Mesenchymal stem cell (in vitro differentiated cells and primary cell): ENCODE measurements around the gene NFKB1.

Experiments
- DNase-seq: peaks from one replicate; pipeline ENCODE4 v3.0.0-alpha.2; 2013
- H2AFZ ChIP-seq: one replicate; pipeline ENCODE4 v1.6.1; 2013; ENCODE audit warnings: low read depth, mild to moderate bottlenecking, control low read depth, inconsistent platforms, low read length, moderate library complexity
- H2AK5ac ChIP-seq: 2 replicates; pipeline ENCODE4 v1.6.1; 2013; ENCODE audit warnings: low read length, moderate library complexity, mild to moderate bottlenecking, inconsistent platforms; ENCODE audit not compliant: severe bottlenecking
- H2BK120ac ChIP-seq: one replicate; pipeline ENCODE4 v1.6.1; 2013; ENCODE audit warnings: low read depth, mild to moderate bottlenecking, inconsistent platforms, low read length, moderate library complexity
- H2BK12ac ChIP-seq, 2 experiments: one replicate each; pipeline ENCODE4 v1.6.1; 2013; ENCODE audit warnings: inconsistent platforms in 2 of 2, low read length in 2 of 2, mild to moderate bottlenecking in 2 of 2, moderate library complexity in 2 of 2, control low read depth in 1 of 2
- H2BK15ac ChIP-seq: one replicate; pipeline ENCODE4 v1.6.1; 2013; ENCODE audit warnings: mild to moderate bottlenecking, low read depth, inconsistent platforms; ENCODE audit not compliant: poor library complexity, severe bottlenecking
- H2BK5ac ChIP-seq: 2 replicates; pipeline ENCODE4 v1.6.1; 2013; ENCODE audit warnings: low read depth, mild to moderate bottlenecking, low read length, control low read depth, inconsistent platforms; ENCODE audit not compliant: poor library complexity, severe bottlenecking
- H3K14ac ChIP-seq, 2 experiments: one replicate each; pipeline ENCODE4 v1.6.1; 2013; ENCODE audit warnings: inconsistent platforms in 2 of 2, low read length in 2 of 2, control low read depth in 1 of 2, mild to moderate bottlenecking in 1 of 2, moderate library complexity in 1 of 2
- H3K18ac ChIP-seq, 2 experiments: one replicate each; pipeline ENCODE4 v1.6.1; 2013; ENCODE audit warnings: inconsistent platforms in 2 of 2, low read length in 2 of 2, control low read depth in 1 of 2, low read depth in 1 of 2, mild to moderate bottlenecking in 1 of 2
- H3K23ac ChIP-seq, 2 experiments: one replicate each; pipeline ENCODE4 v1.6.1; 2013; ENCODE audit warnings: inconsistent platforms in 2 of 2, low read length in 2 of 2, mild to moderate bottlenecking in 2 of 2, moderate library complexity in 2 of 2, control low read depth in 1 of 2
- H3K27ac ChIP-seq: 2 replicates; pipeline ENCODE4 v1.5.1; 2013; ENCODE audit warnings: mild to moderate bottlenecking, moderate library complexity, low read length, control low read depth, inconsistent platforms; ENCODE audit not compliant: poor library complexity, severe bottlenecking
- H3K27me3 ChIP-seq, 2 experiments: 2 replicates each; pipeline versions ENCODE4 v1.6.1 to v1.7.0; 2013; ENCODE audit warnings: low read length in 2 of 2, mild to moderate bottlenecking in 2 of 2, moderate library complexity in 2 of 2, control low read depth in 1 of 2, inconsistent platforms in 1 of 2; ENCODE audit not compliant: control insufficient read depth in 1 of 2, insufficient read depth in 1 of 2
- H3K36me3 ChIP-seq, 2 experiments: 2 replicates each; pipeline versions ENCODE4 v1.6.1 to v1.7.0; 2013; ENCODE audit warnings: low read length in 2 of 2, control low read depth in 1 of 2, inconsistent platforms in 1 of 2, low read depth in 1 of 2, mild to moderate bottlenecking in 1 of 2; ENCODE audit not compliant: insufficient read depth in 2 of 2, control insufficient read depth in 1 of 2
- H3K4ac ChIP-seq, 2 experiments: one replicate each; pipeline ENCODE4 v1.6.1; 2013; ENCODE audit warnings: inconsistent platforms in 2 of 2, low read length in 2 of 2, mild to moderate bottlenecking in 2 of 2, moderate library complexity in 2 of 2, control low read depth in 1 of 2, low read depth in 1 of 2
- H3K4me1 ChIP-seq: 2 replicates; pipeline ENCODE4 v1.6.1; 2013; ENCODE audit warnings: low read depth, low read length, control low read depth; ENCODE audit not compliant: control insufficient read depth, insufficient read depth
- H3K4me2 ChIP-seq: 2 replicates; pipeline ENCODE4 v1.6.1; 2013; ENCODE audit warnings: low read length, mild to moderate bottlenecking, inconsistent platforms; ENCODE audit not compliant: poor library complexity, severe bottlenecking
- H3K4me3 ChIP-seq, 2 experiments: 2 replicates each; pipeline versions ENCODE4 v1.5.1 to v1.7.0; 2013; ENCODE audit warnings: low read length in 2 of 2, mild to moderate bottlenecking in 2 of 2, control low read depth in 1 of 2, low read depth in 1 of 2; ENCODE audit not compliant: insufficient read depth in 1 of 2
- H3K79me1 ChIP-seq: replicated peaks from 2 replicates; pipeline ENCODE4 v1.6.1; 2013; ENCODE audit warnings: mild to moderate bottlenecking, control low read depth, low read length, inconsistent platforms; ENCODE audit not compliant: poor library complexity, severe bottlenecking
- H3K9ac ChIP-seq: 2 replicates; pipeline ENCODE4 v1.7.0; 2013; ENCODE audit warnings: mild to moderate bottlenecking, low read length, moderate library complexity
- H3K9me3 ChIP-seq: 2 replicates; pipeline ENCODE4 v1.7.0; 2013; ENCODE audit warnings: mild to moderate bottlenecking, low read length; ENCODE audit not compliant: control insufficient read depth
- H4K8ac ChIP-seq: one replicate; pipeline ENCODE4 v1.6.1; 2013; ENCODE audit warnings: inconsistent platforms, mild to moderate bottlenecking, low read length, moderate library complexity
- H4K91ac ChIP-seq: one replicate; pipeline ENCODE4 v1.6.1; 2013; ENCODE audit warnings: mild to moderate bottlenecking, low read length, inconsistent platforms
- WGBS: methylation state at CpG from one replicate; pipeline ENCODE4 v1.1.7; 2013; ENCODE audit warnings: mixed read lengths; 5-methylcytosine and 5-hydroxymethylcytosine counted together

Gene NFKB1

DNA sequence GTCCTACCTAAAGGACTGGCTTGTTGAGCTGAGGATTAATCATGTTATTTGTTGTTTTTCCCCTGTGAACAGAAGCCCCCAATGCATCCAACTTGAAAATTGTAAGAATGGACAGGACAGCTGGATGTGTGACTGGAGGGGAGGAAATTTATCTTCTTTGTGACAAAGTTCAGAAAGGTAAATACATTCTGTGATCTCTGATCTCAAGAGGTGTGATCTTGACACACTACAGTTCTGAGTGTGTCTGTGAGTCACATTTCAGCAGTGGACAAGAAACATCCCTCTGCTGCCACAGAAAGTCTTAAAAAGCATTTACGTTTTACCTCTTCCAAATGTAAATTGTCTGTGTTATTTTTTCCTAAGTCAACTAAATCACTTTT, 79.3 kb downstream of the NFKB1 start:
- Histone ChIP-seq H3K4me3 (no peak overlapping the region), H3K4me2 (no peak overlapping the region), H3K9me3 (no peaks in the 10 kb centered on the region), H3K36me3 (peaks cover 15 to 86% of the 10 kb centered on the region in 2 experiments), H3K9ac (no peak overlapping the region), H2BK120ac (no peak overlapping the region), H4K8ac (no peak overlapping the region), H2AFZ (no peak overlapping the region), H3K23ac (no peak overlapping the region), H3K14ac (no peak overlapping the region), H3K4ac (no peak overlapping the region), H2AK5ac (no peak overlapping the region), H3K27ac (no peak overlapping the region), H2BK12ac (no peak overlapping the region), H3K27me3 (no peaks in the 10 kb centered on the region), H3K18ac (no peak overlapping the region), H4K91ac (no peak overlapping the region), H2BK5ac (no peak overlapping the region), H2BK15ac (no peak overlapping the region), H3K4me1 (no peaks in the 10 kb centered on the region), H3K79me1 (peaks cover 11% of the 10 kb centered on the region)
- whole genome bisulfite sequencing = no CpG with 5 or more reads among the region's 1 CpG
- DNase-seq = no peak

DNA sequence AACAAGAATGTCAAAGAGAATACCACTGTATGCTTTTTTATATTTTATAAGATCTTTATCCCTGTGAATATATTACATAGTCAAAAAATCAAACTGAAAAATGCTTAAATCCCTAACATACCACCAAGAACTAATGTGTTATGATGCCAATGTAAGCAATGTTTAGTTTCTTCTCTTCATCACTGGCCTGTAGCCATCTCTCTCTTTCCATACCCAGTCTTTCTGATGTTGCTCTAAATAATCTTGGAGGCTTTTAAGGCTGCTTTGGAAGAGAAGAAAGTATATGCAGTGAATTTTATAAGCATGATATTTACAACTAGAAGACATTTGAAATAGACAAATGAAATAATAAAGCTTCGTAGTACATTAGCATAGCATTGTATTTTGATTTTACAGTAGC, 82.9 kb downstream of the NFKB1 start:
- Histone ChIP-seq H2BK120ac (no peak overlapping the region), H3K4me3 (no peak overlapping the region), H2BK12ac (no peak overlapping the region), H3K36me3 (peaks cover 4 to 94% of the 10 kb centered on the region in 2 experiments), H2BK15ac (no peak overlapping the region), H2BK5ac (no peak overlapping the region), H3K4me2 (no peak overlapping the region), H4K8ac (no peak overlapping the region), H3K23ac (no peak overlapping the region), H3K27me3 (no peaks in the 10 kb centered on the region), H2AFZ (no peak overlapping the region), H3K9me3 (no peaks in the 10 kb centered on the region), H3K4me1 (no peaks in the 10 kb centered on the region), H4K91ac (no peak overlapping the region), H3K14ac (no peak overlapping the region), H2AK5ac (no peak overlapping the region), H3K27ac (no peak overlapping the region), H3K18ac (no peak overlapping the region), H3K4ac (no peak overlapping the region), H3K79me1 (peaks cover 2% of the 10 kb centered on the region), H3K9ac (no peak overlapping the region)
- 100% methylated on average over 1 of the region's 1 CpG for WGBS
- no peak for DNase-seq

DNA sequence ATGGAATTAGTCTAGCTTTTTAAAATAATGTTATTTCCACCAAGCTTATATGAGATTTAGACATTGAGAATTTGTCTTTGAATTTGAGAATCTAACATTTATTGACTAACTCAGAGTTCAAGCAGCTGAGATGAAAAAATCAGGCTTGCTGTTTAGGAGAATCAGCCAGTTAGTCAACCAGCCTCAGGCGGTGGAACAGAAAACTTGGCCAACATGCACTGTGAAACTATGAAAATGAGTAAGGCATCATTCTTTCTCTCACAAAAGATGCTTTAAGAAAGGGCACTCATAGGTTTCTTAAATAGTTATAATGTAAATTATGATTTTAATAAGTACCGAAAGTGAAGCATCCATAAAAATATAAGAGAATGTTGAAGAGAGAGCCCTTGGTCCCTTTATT, 84.2 kb downstream of the NFKB1 start:
- H3K27ac ChIP-seq = no peak overlapping the region
- H3K4me2 ChIP-seq = no peak overlapping the region
- H2AK5ac ChIP-seq = no peak overlapping the region
- H2BK5ac ChIP-seq = no peak overlapping the region
- peaks cover 4 to 94% of the 10 kb centered on the region in 2 experiments for H3K36me3 ChIP-seq
- no peak overlapping the region for H3K18ac ChIP-seq
- H3K79me1 ChIP-seq = peaks cover 2% of the 10 kb centered on the region
- no peak overlapping the region for H3K14ac ChIP-seq
- H3K27me3 ChIP-seq = no peaks in the 10 kb centered on the region
- peaks cover 2% of the 10 kb centered on the region for H3K9me3 ChIP-seq
- H4K8ac ChIP-seq = no peak overlapping the region
- no peaks in the 10 kb centered on the region for H3K4me1 ChIP-seq
- H2BK120ac ChIP-seq = no peak overlapping the region
- no peak overlapping the region for H3K4ac ChIP-seq
- H2BK12ac ChIP-seq = no peak overlapping the region
- H4K91ac ChIP-seq = no peak overlapping the region
- no peak overlapping the region for H2AFZ ChIP-seq
- no peak overlapping the region for H3K23ac ChIP-seq
- H3K9ac ChIP-seq = no peak overlapping the region
- H3K4me3 ChIP-seq = no peak overlapping the region
- WGBS = 98% methylated on average over 2 of the region's 2 CpGs
- H2BK15ac ChIP-seq = no peak overlapping the region
- no peak for DNase-seq

DNA sequence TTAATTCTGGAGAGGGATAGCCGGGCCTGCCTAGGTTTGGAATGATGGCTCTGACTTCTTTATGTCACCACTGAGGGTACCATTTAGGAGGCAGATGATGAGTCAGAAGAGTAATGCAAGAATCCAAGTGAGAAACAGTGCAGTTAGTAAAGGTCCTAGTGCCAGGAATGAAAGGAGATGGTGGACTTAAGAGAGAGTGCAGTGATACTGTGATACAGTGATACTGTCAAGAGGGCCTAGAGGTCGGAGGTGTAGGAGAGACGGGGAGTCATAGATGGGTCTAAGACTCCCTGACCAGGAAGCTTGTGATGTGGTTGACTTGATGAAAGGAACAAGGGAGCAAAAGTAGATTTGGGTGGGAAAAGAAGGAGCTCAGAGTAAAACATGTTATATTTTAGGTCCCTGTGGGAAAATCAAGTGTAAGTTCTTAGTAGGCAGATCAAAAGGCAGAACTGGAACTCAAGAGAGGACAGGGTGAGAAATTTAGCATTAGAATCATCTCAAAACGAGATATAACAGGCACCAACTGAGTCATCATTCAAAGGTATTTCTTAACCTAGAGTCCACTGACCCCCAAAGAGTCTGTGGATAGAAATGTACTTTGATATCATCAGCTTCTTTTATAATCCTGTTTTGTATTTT, 85.0 kb downstream of the NFKB1 start:
- no peaks in the 10 kb centered on the region for H3K27me3 ChIP-seq
- H3K4me3 ChIP-seq = no peak overlapping the region
- no peak overlapping the region for H4K8ac ChIP-seq
- no peaks in the 10 kb centered on the region for H3K4me1 ChIP-seq
- H2BK12ac ChIP-seq = no peak overlapping the region
- DNase-seq = no peak
- no peak overlapping the region for H2BK15ac ChIP-seq
- H3K9me3 ChIP-seq = peaks cover 10% of the 10 kb centered on the region
- peaks cover 4 to 94% of the 10 kb centered on the region in 2 experiments for H3K36me3 ChIP-seq
- H4K91ac ChIP-seq = no peak overlapping the region
- no peak overlapping the region for H3K4me2 ChIP-seq
- no peak overlapping the region for H3K27ac ChIP-seq
- H3K79me1 ChIP-seq = peaks cover 2% of the 10 kb centered on the region
- H2BK5ac ChIP-seq = no peak overlapping the region
- no peak overlapping the region for H3K9ac ChIP-seq
- no peak overlapping the region for H3K14ac ChIP-seq
- H3K4ac ChIP-seq = no peak overlapping the region
- H2BK120ac ChIP-seq = no peak overlapping the region
- WGBS = 97% methylated on average over 3 of the region's 4 CpGs
- H2AK5ac ChIP-seq = no peak overlapping the region
- no peak overlapping the region for H2AFZ ChIP-seq
- no peak overlapping the region for H3K18ac ChIP-seq
- H3K23ac ChIP-seq = no peak overlapping the region
